ENCODE data around the gene CTU2. TPM values are rescaled to one million over a fixed set of nuclear protein-coding genes. Genes with fewer than 3 reads are reported as not detected.

The CTU2 gene
- polyA plus RNA-seq, 1 donor (not counting 4 experiments of a cell fraction or from before 2014, with no cell fraction given): 6.3 TPM

- no peak overlapping the region for H3K27ac ChIP-seq (ENCODE audit: control insufficient read depth, insufficient read depth, low read length)
- H3K4me2 ChIP-seq (ENCODE audit: control insufficient read depth, extremely low read depth, insufficient read depth, low read depth, low read length): no peak overlapping the region
- H3K27me3 ChIP-seq (ENCODE audit: control insufficient read depth, extremely low read depth, insufficient read depth, low read length): no peaks in the 10 kb centered on the region
- no peak overlapping the region for H3K9ac ChIP-seq (ENCODE audit: control insufficient read depth, extremely low read depth, insufficient read depth, low read length)
- FAIRE-seq (no peak), DNase-seq (ENCODE audit: low read depth, low spot score) (no peak)
- dilution Hi-C loops (cut with MboI; ENCODE audit: extremely low pct_ligation_motif_present, low sequenced_read_pairs): loop anchor here (25.0 kb wide), 1 partner anchor 92 kb away; no protein-coding TSS in a partner anchor
- TF ChIP-seq EZH2 (IDR thresholded peaks at IDR 0.05; ENCODE audit: low read length) (no peak), CTCF (optimal IDR thresholded peaks at IDR 0.05 in 1 of 3, IDR thresholded peaks at IDR 0.05 in 1 of 3, conservative IDR thresholded peaks at IDR 0.05 in 1 of 3; ENCODE audit: extremely low read depth in 1 of 3, insufficient read depth in 2 of 3, low read length in 3 of 3) (no peak)
- H3K79me2 ChIP-seq (ENCODE audit: control insufficient read depth, insufficient read depth, low read length): no peaks in the 10 kb centered on the region
- H4K20me1 ChIP-seq (ENCODE audit: control insufficient read depth, extremely low read depth, insufficient read depth, low read length): no peaks in the 10 kb centered on the region
- H3K9me3 ChIP-seq (ENCODE audit: control insufficient read depth, low read depth, low read length): no peaks in the 10 kb centered on the region
- H3K4me1 ChIP-seq (ENCODE audit: control insufficient read depth, extremely low read depth, insufficient read depth, low read length): peaks cover 4% of the 10 kb centered on the region
- no peaks in the 10 kb centered on the region for H3K9me1 ChIP-seq (ENCODE audit: control insufficient read depth, extremely low read depth, insufficient read depth, low read length)
- H3K36me3 ChIP-seq (ENCODE audit: control insufficient read depth in 2 of 2, extremely low read depth in 1 of 2, insufficient read depth in 2 of 2, low read length in 2 of 2): peaks cover 0 to 9% of the 10 kb centered on the region in 2 experiments
- H2AFZ ChIP-seq (ENCODE audit: control insufficient read depth, low read length): no peak overlapping the region
- H3K4me3 ChIP-seq (ENCODE audit: control insufficient read depth in 2 of 3, extremely low read depth in 1 of 3, insufficient read depth in 2 of 3, low read depth in 1 of 3, low read length in 3 of 3): no peak overlapping the region
Measured at GRCh38 chr16:88669980-88670379, 36.3 kb upstream of the CTU2 start.

DNA sequence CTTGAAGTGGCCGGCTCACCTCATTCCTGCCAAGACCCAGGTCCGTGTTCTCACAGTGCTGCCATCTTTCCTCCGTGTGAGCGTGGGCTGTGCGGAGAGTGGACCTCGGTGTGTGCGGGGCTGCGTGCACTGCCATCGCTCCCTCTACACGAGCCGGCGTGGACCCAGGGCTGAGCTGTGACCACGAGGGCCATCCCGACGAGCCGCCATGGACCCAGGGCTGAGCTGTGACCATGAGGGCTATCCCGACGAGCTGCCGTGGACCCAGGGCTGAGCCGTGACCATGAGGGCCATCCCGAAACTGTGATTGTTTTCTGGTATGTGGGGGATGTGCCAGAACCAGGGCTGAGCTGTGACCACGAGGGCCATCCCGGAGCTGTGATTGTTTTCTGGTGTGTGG, 34.5 kb upstream of the CTU2 start:
- Histone ChIP-seq H3K9me3 (ENCODE audit: control insufficient read depth, low read depth, low read length) (no peaks in the 10 kb centered on the region), H3K27me3 (ENCODE audit: control insufficient read depth, extremely low read depth, insufficient read depth, low read length) (no peaks in the 10 kb centered on the region), H3K4me1 (ENCODE audit: control insufficient read depth, extremely low read depth, insufficient read depth, low read length) (no peaks in the 10 kb centered on the region), H3K27ac (ENCODE audit: control insufficient read depth, insufficient read depth, low read length) (no peak overlapping the region), H3K79me2 (ENCODE audit: control insufficient read depth, insufficient read depth, low read length) (no peaks in the 10 kb centered on the region), H4K20me1 (ENCODE audit: control insufficient read depth, extremely low read depth, insufficient read depth, low read length) (no peaks in the 10 kb centered on the region), H2AFZ (ENCODE audit: control insufficient read depth, low read length) (no peak overlapping the region), H3K4me2 (ENCODE audit: control insufficient read depth, extremely low read depth, insufficient read depth, low read depth, low read length) (no peak overlapping the region), H3K9ac (ENCODE audit: control insufficient read depth, extremely low read depth, insufficient read depth, low read length) (no peak overlapping the region), H3K36me3 (ENCODE audit: control insufficient read depth in 2 of 2, extremely low read depth in 1 of 2, insufficient read depth in 2 of 2, low read length in 2 of 2) (peaks cover 0 to 10% of the 10 kb centered on the region in 2 experiments), H3K4me3 (ENCODE audit: control insufficient read depth in 2 of 3, extremely low read depth in 1 of 3, insufficient read depth in 2 of 3, low read depth in 1 of 3, low read length in 3 of 3) (no peak overlapping the region), H3K9me1 (ENCODE audit: control insufficient read depth, extremely low read depth, insufficient read depth, low read length) (no peaks in the 10 kb centered on the region)
- no peak for FAIRE-seq
- no peak for TF ChIP-seq CTCF (optimal IDR thresholded peaks at IDR 0.05 in 1 of 3, IDR thresholded peaks at IDR 0.05 in 1 of 3, conservative IDR thresholded peaks at IDR 0.05 in 1 of 3; ENCODE audit: extremely low read depth in 1 of 3, insufficient read depth in 2 of 3, low read length in 3 of 3)
- no peak for TF ChIP-seq EZH2 (IDR thresholded peaks at IDR 0.05; ENCODE audit: low read length)
- dilution Hi-C loops (cut with MboI; ENCODE audit: extremely low pct_ligation_motif_present, low sequenced_read_pairs): loop anchor here (25.0 kb wide), 1 partner anchor 90 kb away; no protein-coding TSS in a partner anchor
- no peak for DNase-seq (ENCODE audit: low read depth, low spot score)

Data from keratinocyte (primary cell).